WTC11 (cell line): ENCODE results near the gene PREX1. TPM values are rescaled to one million over a fixed set of nuclear protein-coding genes. Genes with fewer than 3 reads are reported as not detected.
A peak's percentile ranks its signal among the peaks of the same experiment; 100 is the strongest.

Source experiments
- ATAC-seq: fragments of 200-7000 bp; cut with Tn5 transposase; 2 replicates; pipeline ENCODE4 v1.10.0; 2021; ENCODE audit warnings: mild to moderate bottlenecking, moderate library complexity
- CTCF ChIA-PET: fragments of 300-600 bp; sonication (Branson Sonifier 250); formaldehyde crosslinking; loops from one replicate; lab custom pipeline; 2021; ENCODE audit warnings: antibody characterized with exemption; lab: Charles Lee
- POLR2A ChIA-PET: fragments of 350-600 bp; sonication (Branson Sonifier 250); formaldehyde crosslinking; loops from one replicate; lab custom pipeline; 2021; ENCODE audit warnings: antibody characterized with exemption; lab: Charles Lee
- DNase-seq: peaks from one replicate; pipeline ENCODE4 v3.0.0; 2021; ENCODE audit warnings: low spot score
- H3K27ac Mint-ChIP-seq: 2 replicates; pipeline ENCODE4 v1.8.0; 2021; ENCODE audit warnings: mixed read lengths
- H3K27me3 Mint-ChIP-seq: 2 replicates; pipeline ENCODE4 v1.8.0; 2021; ENCODE audit warnings: low read depth, mild to moderate bottlenecking, moderate library complexity, mixed read lengths
- H3K36me3 Mint-ChIP-seq: 2 replicates; pipeline ENCODE4 v1.8.0; 2021; ENCODE audit warnings: mixed read lengths
- H3K4me1 Mint-ChIP-seq: 2 replicates; pipeline ENCODE4 v1.8.0; 2022; ENCODE audit warnings: mixed read lengths
- H3K4me3 Mint-ChIP-seq: 2 replicates; pipeline ENCODE4 v1.8.0; 2021; ENCODE audit warnings: mild to moderate bottlenecking, moderate library complexity, mixed read lengths
- H3K9me3 Mint-ChIP-seq: 2 replicates; pipeline ENCODE4 v1.8.0; 2021; ENCODE audit warnings: mixed read lengths
- AFF4 ChIP-seq: sonication (generic); formaldehyde crosslinking; IDR thresholded peaks from 2 replicates; pipeline ENCODE4 v1.8.1; 2023; ENCODE audit warnings: mild to moderate bottlenecking, missing genetic modification reagents, borderline replicate concordance
- CREB1 ChIP-seq: sonication (generic); formaldehyde crosslinking; IDR thresholded peaks from 2 replicates; pipeline ENCODE4 v1.8.0; 2023; ENCODE audit warnings: mild to moderate bottlenecking, missing genetic modification reagents
- E2F1 ChIP-seq: sonication (generic); formaldehyde crosslinking; IDR thresholded peaks from 2 replicates; pipeline ENCODE4 v1.8.0; 2022; ENCODE audit warnings: mild to moderate bottlenecking, missing genetic modification reagents
- E2F5 ChIP-seq: sonication (generic); formaldehyde crosslinking; IDR thresholded peaks from 2 replicates; pipeline ENCODE4 v1.8.1; 2022; ENCODE audit warnings: mild to moderate bottlenecking, moderate library complexity, missing genetic modification reagents
- ERG ChIP-seq: fragments of 250-450 bp; sonication (Bioruptor Pico); IDR thresholded peaks from 2 replicates; pipeline ENCODE4 v1.8.0; 2021; ENCODE audit warnings: mild to moderate bottlenecking
- FOXP1 ChIP-seq: sonication (generic); formaldehyde crosslinking; IDR thresholded peaks from 2 replicates; pipeline ENCODE4 v1.8.0; 2022; ENCODE audit warnings: missing genetic modification reagents, mild to moderate bottlenecking, moderate library complexity, borderline replicate concordance
- HMGA2 ChIP-seq: fragments of 250-450 bp; sonication (Bioruptor Pico); IDR thresholded peaks from 2 replicates; pipeline ENCODE4 v1.4.0; 2021; ENCODE audit warnings: mild to moderate bottlenecking, moderate library complexity
- IRF2 ChIP-seq: sonication (generic); formaldehyde crosslinking; IDR thresholded peaks from 2 replicates; pipeline ENCODE4 v1.8.0; 2022; ENCODE audit warnings: low read depth, missing genetic modification reagents, borderline replicate concordance
- NFE2L1 ChIP-seq: sonication (generic); formaldehyde crosslinking; IDR thresholded peaks from 2 replicates; pipeline ENCODE4 v1.8.1; 2023; ENCODE audit warnings: missing genetic modification reagents
- NR1H2 ChIP-seq: sonication (generic); formaldehyde crosslinking; IDR thresholded peaks from 2 replicates; pipeline ENCODE4 v1.9.0; 2021; ENCODE audit warnings: mild to moderate bottlenecking, moderate library complexity, missing genetic modification reagents
- NR2C2 ChIP-seq: sonication (generic); formaldehyde crosslinking; IDR thresholded peaks from 2 replicates; pipeline ENCODE4 v1.8.0; 2022; ENCODE audit warnings: mild to moderate bottlenecking, missing genetic modification reagents
- OVOL2 ChIP-seq: fragments of 250-450 bp; sonication (Bioruptor Pico); IDR thresholded peaks from 2 replicates; pipeline ENCODE4 v1.9.0; 2021; ENCODE audit warnings: mild to moderate bottlenecking, borderline replicate concordance
- PRDM15 ChIP-seq: sonication (generic); formaldehyde crosslinking; IDR thresholded peaks from 2 replicates; pipeline ENCODE4 v1.8.0; 2022; ENCODE audit warnings: missing genetic modification reagents
- RELA ChIP-seq: sonication (generic); formaldehyde crosslinking; IDR thresholded peaks from 2 replicates; pipeline ENCODE4 v1.8.1; 2022; ENCODE audit warnings: missing genetic modification reagents, mild to moderate bottlenecking, borderline replicate concordance
- SMAD3 ChIP-seq: sonication (generic); formaldehyde crosslinking; IDR thresholded peaks from 2 replicates; pipeline ENCODE4 v1.8.0; 2022; ENCODE audit warnings: missing genetic modification reagents, mild to moderate bottlenecking, borderline replicate concordance
- TCF7 ChIP-seq: sonication (generic); formaldehyde crosslinking; IDR thresholded peaks from 2 replicates; pipeline ENCODE4 v1.8.0; 2022; ENCODE audit warnings: mild to moderate bottlenecking, low read depth, missing genetic modification reagents, moderate library complexity
- ZBTB43 ChIP-seq: sonication (generic); formaldehyde crosslinking; IDR thresholded peaks from 2 replicates; pipeline ENCODE4 v1.8.1; 2023; ENCODE audit warnings: mild to moderate bottlenecking, missing genetic modification reagents
- ZNF232 ChIP-seq: sonication (generic); formaldehyde crosslinking; IDR thresholded peaks from 2 replicates; pipeline ENCODE4 v1.8.0; 2022; ENCODE audit warnings: mild to moderate bottlenecking, missing genetic modification reagents
- ZNF396 ChIP-seq: fragments of 250-450 bp; sonication (Bioruptor Pico); IDR thresholded peaks from 2 replicates; pipeline ENCODE4 v1.8.0; 2021; ENCODE audit warnings: mild to moderate bottlenecking, moderate library complexity, borderline replicate concordance
- total RNA-seq: library from RNA; stranded (reverse); gene quantifications from 3 replicates; pipeline ENCODE4 v1.2.3, GENCODE V29; 2021

The PREX1 gene
- total RNA-seq, 1 experiment from 2014 or later = 17.3 TPM

- H3K9me3 Mint-ChIP-seq = peaks cover 13% of the 10 kb centered on the region; the same call in 1 of the 2 replicates
- no peak overlapping the region for H3K4me3 Mint-ChIP-seq
- H3K27me3 Mint-ChIP-seq = no peaks in the 10 kb centered on the region
- TF ChIP-seq CREB1 (CRISPR knock-in tag) (no peak), NR1H2 (CRISPR knock-in tag) (no peak), AFF4 (no peak), OVOL2 (CRISPR knock-in tag) (no peak), SMAD3 (CRISPR knock-in tag) (no peak), ZNF232 (CRISPR knock-in tag) (no peak), E2F1 (no peak), HMGA2 (CRISPR knock-in tag) (no peak)
- TF ChIP-seq, all 79 proteins: peak for 0
- ATAC-seq (no peak), DNase-seq (no peak)
- ChIA-PET CTCF (interaction anchor here (1.1 to 2.7 kb wide), 3 partner anchors 10 to 142 kb away, joined by 3 to 23 read pairs (median 4); no protein-coding TSS in a partner anchor), POLR2A (no interaction called here)
- Mint-ChIP-seq H3K4me1 (peaks cover 30% of the 10 kb centered on the region), H3K36me3 (no peaks in the 10 kb centered on the region), H3K27ac (no peak overlapping the region)
Observed at GRCh38 chr20:48799328-48800105, 28.3 kb downstream of the PREX1 start.

- peaks cover 38% of the 10 kb centered on the region for H3K4me1 Mint-ChIP-seq
- H3K27me3 Mint-ChIP-seq = no peaks in the 10 kb centered on the region
- ChIA-PET CTCF (interaction anchor here (1.0 to 2.7 kb wide), 6 partner anchors 28 to 141 kb away, joined by 3 to 23 read pairs (median 6); no protein-coding TSS in a partner anchor), POLR2A (interaction anchor here (1.0 kb wide), 1 partner anchor 27 kb away, joined by 3 read pairs; no protein-coding TSS in a partner anchor)
- peak overlapping the region; percentile 87 for H3K27ac Mint-ChIP-seq
- peaks cover 6% of the 10 kb centered on the region; the same call in 1 of the 2 replicates for H3K9me3 Mint-ChIP-seq
- H3K4me3 Mint-ChIP-seq = peak overlapping the region; percentile 44; the same call in 1 of the 2 replicates
- no peaks in the 10 kb centered on the region for H3K36me3 Mint-ChIP-seq
- ATAC-seq (peak; percentile 20), DNase-seq (no peak)
- TF ChIP-seq HMGA2 (CRISPR knock-in tag) = no peak
- TF ChIP-seq ZBTB43 (CRISPR knock-in tag) = no peak
- TF ChIP-seq ZNF396 (CRISPR knock-in tag) = no peak
- TF ChIP-seq TCF7 = no peak
- TF ChIP-seq ERG (CRISPR knock-in tag) = no peak
- no peak for TF ChIP-seq PRDM15 (CRISPR knock-in tag)
- no peak for TF ChIP-seq RELA (CRISPR knock-in tag)
- TF ChIP-seq NFE2L1 (CRISPR knock-in tag) = no peak; the same call in 1 of the 2 replicates
- no peak for TF ChIP-seq SMAD3 (CRISPR knock-in tag)
- no peak for TF ChIP-seq NR1H2 (CRISPR knock-in tag)
- TF ChIP-seq IRF2 = no peak
- no peak for TF ChIP-seq NR2C2 (CRISPR knock-in tag)
- no peak for TF ChIP-seq E2F5 (CRISPR knock-in tag)
- no peak for TF ChIP-seq FOXP1 (CRISPR knock-in tag)
Observed at GRCh38 chr20:48797850-48798747, 29.7 kb downstream of the PREX1 start.
